ENCODE results near the gene PLA2G2E.

Gene PLA2G2E

GRCh38 chr1:19909971-19910370, 13.4 kb downstream of the PLA2G2E start:
- no peak for TF ChIP-seq CTCF (IDR thresholded peaks at IDR 0.05; ENCODE audit: low read depth, low read length)
- in situ Hi-C loops (cut with HindIII; ENCODE audit: low sequenced_read_pairs): no loop called here
- no peak for DNase-seq (ENCODE audit: low read depth, low spot score)
- H3K4me3 ChIP-seq (ENCODE audit: low read depth, low read length): no peak overlapping the region

GRCh38 chr1:19909392-19909791, 14.0 kb downstream of the PLA2G2E start:
- TF ChIP-seq CTCF (IDR thresholded peaks at IDR 0.05; ENCODE audit: low read depth, low read length): no peak

GRCh38 chr1:19907456-19907855, 16.0 kb downstream of the PLA2G2E start:
- no peak overlapping the region for H3K4me3 ChIP-seq (ENCODE audit: low read depth, low read length)
- no peak for TF ChIP-seq CTCF (IDR thresholded peaks at IDR 0.05; ENCODE audit: low read depth, low read length)
- no peak for DNase-seq (ENCODE audit: low read depth, low spot score)
- in situ Hi-C loops (cut with HindIII; ENCODE audit: low sequenced_read_pairs): no loop called here

More at GRCh38 chr1:19909392-19909791, 14.0 kb downstream of the PLA2G2E start:
- no peak for DNase-seq (ENCODE audit: low read depth, low spot score)
- no peak overlapping the region for H3K4me3 ChIP-seq (ENCODE audit: low read depth, low read length)
- in situ Hi-C loops (cut with HindIII; ENCODE audit: low sequenced_read_pairs): no loop called here

GRCh38 chr1:19903621-19904020, 19.8 kb downstream of the PLA2G2E start:
- DNase-seq (ENCODE audit: low read depth, low spot score): no peak
- no peak for TF ChIP-seq CTCF (IDR thresholded peaks at IDR 0.05; ENCODE audit: low read depth, low read length)
- in situ Hi-C loops (cut with HindIII; ENCODE audit: low sequenced_read_pairs): no loop called here

GRCh38 chr1:19901653-19902052, 21.8 kb downstream of the PLA2G2E start:
- H3K4me3 ChIP-seq (ENCODE audit: low read depth, low read length): no peak overlapping the region
- no peak for DNase-seq (ENCODE audit: low read depth, low spot score)
- in situ Hi-C loops (cut with HindIII; ENCODE audit: low sequenced_read_pairs): no loop called here
- no peak for TF ChIP-seq CTCF (IDR thresholded peaks at IDR 0.05; ENCODE audit: low read depth, low read length)

More at GRCh38 chr1:19903621-19904020, 19.8 kb downstream of the PLA2G2E start:
- H3K4me3 ChIP-seq (ENCODE audit: low read depth, low read length): no peak overlapping the region

GRCh38 chr1:19894218-19894617, 29.2 kb downstream of the PLA2G2E start:
- H3K4me3 ChIP-seq (ENCODE audit: low read depth, low read length): no peak overlapping the region
- TF ChIP-seq CTCF (IDR thresholded peaks at IDR 0.05; ENCODE audit: low read depth, low read length): no peak
- in situ Hi-C loops (cut with HindIII; ENCODE audit: low sequenced_read_pairs): no loop called here
- DNase-seq (ENCODE audit: low read depth, low spot score): peak; percentile 26

- no peak overlapping the region for H3K4me3 ChIP-seq (ENCODE audit: low read depth, low read length)
- DNase-seq (ENCODE audit: low read depth, low spot score): no peak
- in situ Hi-C loops (cut with HindIII; ENCODE audit: low sequenced_read_pairs): no loop called here
- TF ChIP-seq CTCF (IDR thresholded peaks at IDR 0.05; ENCODE audit: low read depth, low read length): no peak
Observed at GRCh38 chr1:19893687-19894086, 29.7 kb downstream of the PLA2G2E start.
